OCI-LY3 (cell line): ENCODE measurements around the gene ADGRE1.

Source experiments
- CTCF ChIP-seq: fragments of 200-600, 300-600 bp; sonication (generic); IDR thresholded peaks from 2 replicates; pipeline ENCODE4 v1.5.1; 2014; ENCODE audit warnings: antibody characterized with exemption, low read length, low read depth
- EZH2phosphoT487 ChIP-seq: fragments of 200-600 bp; shearing (Covaris generic); IDR thresholded peaks from 2 replicates; pipeline ENCODE4 v1.6.1; 2018; ENCODE audit warnings: antibody characterized with exemption, mixed run types, low read depth

- TF ChIP-seq CTCF = no peak
- no peak for TF ChIP-seq EZH2phosphoT487
These were observed 100.5 kb downstream of the ADGRE1 start for GRCh38 chr19:6987850-6988249.
